Neutrophil (primary cell): ENCODE measurements around the gene ADAMTS16.

Experiments used
- H3K27ac ChIP-seq: fragments of 200-600 bp; sonication (generic); 2 replicates; pipeline ENCODE4 v1.5.1; 2016; ENCODE audit warnings: mild to moderate bottlenecking, moderate library complexity
- H3K27me3 ChIP-seq: fragments of 200-600 bp; sonication (generic); 2 replicates; pipeline ENCODE4 v1.6.0; 2016; ENCODE audit warnings: mild to moderate bottlenecking
- H3K36me3 ChIP-seq: fragments of 200-600 bp; sonication (generic); 2 replicates; pipeline ENCODE4 v1.5.1; 2017
- H3K4me1 ChIP-seq, 2 experiments: fragments of 200-600 bp in 1 of 2; sonication (generic) in 1 of 2; 1 replicate in 1 of 2; 2 replicates in 1 of 2; pipeline versions ENCODE4 v1.5.1 to v1.6.1; 2013 to 2016; ENCODE audit warnings: low read depth in 1 of 2, low read length in 1 of 2, mild to moderate bottlenecking in 1 of 2, moderate library complexity in 1 of 2; ENCODE audit not compliant: control insufficient read depth in 1 of 2, insufficient read depth in 1 of 2
- H3K4me3 ChIP-seq, 2 experiments: fragments of 200-600 bp in 1 of 2; sonication (generic) in 1 of 2; 1 replicate in 1 of 2; 2 replicates in 1 of 2; pipeline ENCODE4 v1.5.1; 2013 to 2016; ENCODE audit warnings: low read depth in 1 of 2, low read length in 1 of 2, mild to moderate bottlenecking in 1 of 2, moderate library complexity in 1 of 2
- H3K9me3 ChIP-seq: fragments of 200-600 bp; sonication (generic); 2 replicates; pipeline ENCODE4 v1.5.1; 2016
- TF ChIP-seq, protein P1 (sequence below): fragments of 200-600 bp; sonication (generic); IDR thresholded peaks from 2 replicates; pipeline ENCODE4 v1.5.1; 2016; ENCODE audit warnings: antibody characterized with exemption

ADAMTS16 gene

DNA sequence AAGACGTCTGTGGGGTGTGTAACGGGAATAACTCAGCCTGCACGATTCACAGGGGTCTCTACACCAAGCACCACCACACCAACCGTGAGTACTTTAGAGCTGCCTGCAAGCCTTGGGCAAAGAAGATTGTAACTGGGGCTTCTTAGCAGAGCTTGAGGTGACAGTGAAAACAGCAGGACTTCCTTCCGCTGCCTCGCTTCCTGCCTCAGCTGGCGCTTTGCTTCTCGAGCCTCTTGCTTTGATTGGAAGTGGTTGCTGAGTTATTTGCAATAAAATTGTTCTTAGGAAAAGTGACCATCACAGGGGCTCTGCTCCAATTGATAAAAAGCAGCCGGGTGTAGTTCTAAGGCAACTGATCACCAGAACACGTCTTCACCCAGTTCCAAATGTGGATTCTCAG lies 99.1 kb downstream of the ADAMTS16 start:
- TF ChIP-seq, protein P1, sequence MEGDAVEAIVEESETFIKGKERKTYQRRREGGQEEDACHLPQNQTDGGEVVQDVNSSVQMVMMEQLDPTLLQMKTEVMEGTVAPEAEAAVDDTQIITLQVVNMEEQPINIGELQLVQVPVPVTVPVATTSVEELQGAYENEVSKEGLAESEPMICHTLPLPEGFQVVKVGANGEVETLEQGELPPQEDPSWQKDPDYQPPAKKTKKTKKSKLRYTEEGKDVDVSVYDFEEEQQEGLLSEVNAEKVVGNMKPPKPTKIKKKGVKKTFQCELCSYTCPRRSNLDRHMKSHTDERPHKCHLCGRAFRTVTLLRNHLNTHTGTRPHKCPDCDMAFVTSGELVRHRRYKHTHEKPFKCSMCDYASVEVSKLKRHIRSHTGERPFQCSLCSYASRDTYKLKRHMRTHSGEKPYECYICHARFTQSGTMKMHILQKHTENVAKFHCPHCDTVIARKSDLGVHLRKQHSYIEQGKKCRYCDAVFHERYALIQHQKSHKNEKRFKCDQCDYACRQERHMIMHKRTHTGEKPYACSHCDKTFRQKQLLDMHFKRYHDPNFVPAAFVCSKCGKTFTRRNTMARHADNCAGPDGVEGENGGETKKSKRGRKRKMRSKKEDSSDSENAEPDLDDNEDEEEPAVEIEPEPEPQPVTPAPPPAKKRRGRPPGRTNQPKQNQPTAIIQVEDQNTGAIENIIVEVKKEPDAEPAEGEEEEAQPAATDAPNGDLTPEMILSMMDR = no peak
- Histone ChIP-seq H3K4me3 (no peak overlapping the region), H3K36me3 (no peaks in the 10 kb centered on the region), H3K27ac (no peak overlapping the region), H3K9me3 (no peaks in the 10 kb centered on the region), H3K27me3 (no peaks in the 10 kb centered on the region), H3K4me1 (no peaks in the 10 kb centered on the region)

DNA sequence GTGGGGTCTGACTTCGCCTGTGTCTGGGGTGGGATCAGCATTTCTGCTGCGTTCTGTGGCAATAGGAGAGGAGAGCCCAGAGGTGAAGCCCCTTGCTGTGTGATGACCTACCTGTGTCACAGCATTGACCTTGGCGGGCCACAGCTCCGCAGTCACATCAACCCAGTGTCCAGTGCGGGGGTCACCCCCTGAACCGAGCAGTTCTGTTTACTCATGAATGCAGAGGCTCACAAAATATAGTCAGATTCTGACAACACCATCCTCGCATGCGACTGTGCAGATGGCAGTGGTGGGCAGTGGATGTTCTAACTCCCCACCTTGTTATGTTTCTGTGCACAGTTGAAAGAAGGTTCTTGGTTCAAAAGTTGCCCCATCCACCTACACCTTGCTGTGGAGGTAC lies 100.1 kb downstream of the ADAMTS16 start:
- Histone ChIP-seq H3K4me1 (no peaks in the 10 kb centered on the region), H3K9me3 (no peaks in the 10 kb centered on the region), H3K36me3 (no peaks in the 10 kb centered on the region), H3K27ac (no peak overlapping the region), H3K27me3 (no peaks in the 10 kb centered on the region), H3K4me3 (no peak overlapping the region)
- TF ChIP-seq, protein P1 = no peak

DNA sequence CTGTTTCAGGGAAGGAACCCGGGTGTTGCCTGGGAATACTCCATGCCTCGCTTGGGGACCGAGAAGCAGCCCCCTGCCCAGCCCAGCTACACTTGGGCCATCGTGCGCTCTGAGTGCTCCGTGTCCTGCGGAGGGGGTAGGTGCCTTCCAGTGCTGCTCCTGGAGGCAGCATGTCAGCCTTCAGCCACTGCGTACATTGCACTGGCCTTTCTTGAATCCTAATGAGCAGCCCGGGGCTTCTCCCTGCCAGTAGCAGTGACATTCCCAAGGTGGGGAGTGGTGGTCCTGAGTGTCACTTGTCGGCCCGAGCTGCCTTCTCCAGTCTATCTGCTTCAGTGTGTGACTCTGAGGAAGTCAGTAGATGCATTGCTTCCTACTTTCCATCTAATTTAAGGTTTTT lies 101.9 kb downstream of the ADAMTS16 start:
- H3K27ac ChIP-seq = no peak overlapping the region
- no peaks in the 10 kb centered on the region for H3K36me3 ChIP-seq
- H3K27me3 ChIP-seq = no peaks in the 10 kb centered on the region
- H3K9me3 ChIP-seq = no peaks in the 10 kb centered on the region
- no peaks in the 10 kb centered on the region for H3K4me1 ChIP-seq
- H3K4me3 ChIP-seq = no peak overlapping the region
- TF ChIP-seq, protein P1 = no peak

DNA sequence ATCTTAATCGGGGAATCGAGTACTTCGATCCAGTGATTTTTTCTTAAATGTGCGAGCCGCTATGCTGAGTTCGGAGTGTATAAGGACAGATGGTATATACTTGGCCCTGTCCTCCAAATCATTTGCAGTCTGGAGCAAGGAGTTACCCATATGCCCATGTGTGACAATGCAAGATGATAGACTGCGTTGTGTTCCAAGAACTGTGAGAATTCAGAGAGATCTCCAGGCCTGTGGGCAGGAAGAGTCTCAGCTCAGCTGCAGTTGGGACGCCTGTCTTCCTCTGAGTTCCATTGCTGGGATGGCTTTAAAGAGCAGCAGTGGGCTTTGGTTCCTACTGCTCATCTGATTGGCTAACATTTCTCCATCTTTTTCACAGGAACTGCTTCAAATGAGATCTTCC lies 106.6 kb downstream of the ADAMTS16 start:
- H3K9me3 ChIP-seq = no peaks in the 10 kb centered on the region
- H3K4me1 ChIP-seq = no peaks in the 10 kb centered on the region
- no peaks in the 10 kb centered on the region for H3K36me3 ChIP-seq
- TF ChIP-seq, protein P1 = no peak
- no peaks in the 10 kb centered on the region for H3K27me3 ChIP-seq
- no peak overlapping the region for H3K4me3 ChIP-seq
- no peak overlapping the region for H3K27ac ChIP-seq

DNA sequence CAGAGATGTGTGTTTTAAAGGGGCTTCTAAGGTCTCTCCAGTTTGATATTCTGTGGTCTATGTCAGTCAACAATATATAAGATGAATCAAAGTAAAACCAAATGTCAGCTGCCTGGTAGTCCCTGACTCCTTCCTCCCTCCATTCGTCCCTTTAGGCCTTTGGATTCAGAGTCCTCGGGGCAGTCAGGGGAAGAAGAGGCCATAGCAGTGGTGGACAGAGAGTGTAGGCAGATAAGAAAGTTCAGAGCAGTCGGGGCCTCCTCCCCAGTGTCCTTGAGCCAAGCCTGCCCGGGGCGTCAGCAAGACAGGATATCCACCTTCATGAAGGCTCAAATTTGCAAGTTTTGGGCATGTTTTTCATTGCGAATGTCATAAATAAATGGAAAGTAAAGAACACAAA lies 110.6 kb downstream of the ADAMTS16 start:
- no peak overlapping the region for H3K27ac ChIP-seq
- no peaks in the 10 kb centered on the region for H3K36me3 ChIP-seq
- no peaks in the 10 kb centered on the region for H3K27me3 ChIP-seq
- no peaks in the 10 kb centered on the region for H3K9me3 ChIP-seq
- TF ChIP-seq, protein P1 = no peak
- no peak overlapping the region for H3K4me3 ChIP-seq
- H3K4me1 ChIP-seq = no peaks in the 10 kb centered on the region

DNA sequence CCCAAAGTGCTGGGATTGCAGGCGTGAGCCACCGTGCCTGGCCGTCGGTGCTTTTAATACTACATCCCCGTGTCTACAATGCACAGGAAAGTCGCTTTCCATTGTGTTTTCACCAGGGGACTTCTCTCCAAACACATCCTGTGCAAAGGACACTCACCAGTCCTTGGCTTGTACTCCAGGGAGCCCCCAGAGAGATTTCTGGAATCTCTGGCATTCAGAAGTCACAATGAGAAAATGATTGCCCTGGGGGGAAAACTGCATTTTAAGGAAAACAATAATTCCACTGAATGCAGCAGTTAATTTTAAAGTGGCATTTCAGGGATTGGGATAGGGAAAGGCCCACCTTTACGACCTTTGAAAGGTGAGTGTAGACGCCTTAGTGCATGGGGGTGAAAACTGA lies 112.0 kb downstream of the ADAMTS16 start:
- TF ChIP-seq, protein P1 = no peak
- H3K4me3 ChIP-seq = no peak overlapping the region
- no peaks in the 10 kb centered on the region for H3K4me1 ChIP-seq
- no peaks in the 10 kb centered on the region for H3K27me3 ChIP-seq
- no peaks in the 10 kb centered on the region for H3K36me3 ChIP-seq
- H3K9me3 ChIP-seq = no peaks in the 10 kb centered on the region
- no peak overlapping the region for H3K27ac ChIP-seq
